Measurements from ENCODE around the gene ZNF597.

Gene ZNF597

GRCh38 chr16:3472878-3473595 lies 29.7 kb upstream of the ZNF597 start:
- Histone ChIP-seq H3K79me2 (ENCODE audit: control insufficient read depth, low read length) (peaks cover 84% of the 10 kb centered on the region), H3K27ac (ENCODE audit: low read depth, low read length) (no peak overlapping the region), H3K27me3 (ENCODE audit: control insufficient read depth, low read length) (no peaks in the 10 kb centered on the region), H4K20me1 (ENCODE audit: control insufficient read depth, insufficient read depth, low read depth, low read length) (no peaks in the 10 kb centered on the region), H3K9me3 (ENCODE audit: control insufficient read depth, insufficient read depth, low read length) (peaks cover 14% of the 10 kb centered on the region; the same call in 1 of the 2 replicates), H3K9me2 (replicated peaks; ENCODE audit: control insufficient read depth, low read length) (no peaks in the 10 kb centered on the region), H3K36me3 (ENCODE audit: control insufficient read depth, low read length) (peaks cover 15% of the 10 kb centered on the region), H3K4me3 (ENCODE audit: low read length) (no peak overlapping the region), H3F3A (ENCODE audit: control insufficient read depth, insufficient read depth) (no peaks in the 10 kb centered on the region), H3K4me2 (ENCODE audit: low read length) (no peak overlapping the region), H3K4me1 (ENCODE audit: control insufficient read depth, low read length) (no peaks in the 10 kb centered on the region)
- TF ChIP-seq CTCF (IDR thresholded peaks at IDR 0.05; ENCODE audit: low read depth, low read length, poor library complexity, severe bottlenecking) (no peak), EZH2phosphoT487 (IDR thresholded peaks at IDR 0.05; ENCODE audit: borderline replicate concordance, low read length) (no peak)

- peaks cover 95% of the 10 kb centered on the region for H3K79me2 ChIP-seq (ENCODE audit: control insufficient read depth, low read length)
- H3K9me2 ChIP-seq (replicated peaks; ENCODE audit: control insufficient read depth, low read length): no peaks in the 10 kb centered on the region
- no peaks in the 10 kb centered on the region for H3K27me3 ChIP-seq (ENCODE audit: control insufficient read depth, low read length)
- no peaks in the 10 kb centered on the region for H3K4me1 ChIP-seq (ENCODE audit: control insufficient read depth, low read length)
- peaks cover 17% of the 10 kb centered on the region; the same call in 1 of the 2 replicates for H3K9me3 ChIP-seq (ENCODE audit: control insufficient read depth, insufficient read depth, low read length)
- H4K20me1 ChIP-seq (ENCODE audit: control insufficient read depth, insufficient read depth, low read depth, low read length): no peaks in the 10 kb centered on the region
- H3K4me3 ChIP-seq (ENCODE audit: low read length): no peak overlapping the region
- no peak for TF ChIP-seq EZH2phosphoT487 (IDR thresholded peaks at IDR 0.05; ENCODE audit: borderline replicate concordance, low read length)
- no peak for TF ChIP-seq CTCF (IDR thresholded peaks at IDR 0.05; ENCODE audit: low read depth, low read length, poor library complexity, severe bottlenecking)
- no peak overlapping the region for H3K4me2 ChIP-seq (ENCODE audit: low read length)
- H3F3A ChIP-seq (ENCODE audit: control insufficient read depth, insufficient read depth): no peaks in the 10 kb centered on the region
- peaks cover 15% of the 10 kb centered on the region for H3K36me3 ChIP-seq (ENCODE audit: control insufficient read depth, low read length)
- no peak overlapping the region for H3K27ac ChIP-seq (ENCODE audit: low read depth, low read length)
These were observed 28.3 kb upstream of the ZNF597 start for GRCh38 chr16:3471518-3472176.

GRCh38 chr16:3470723-3471122 lies 27.4 kb upstream of the ZNF597 start:
- no peaks in the 10 kb centered on the region for H4K20me1 ChIP-seq (ENCODE audit: control insufficient read depth, insufficient read depth, low read depth, low read length)
- H3K4me1 ChIP-seq (ENCODE audit: control insufficient read depth, low read length): no peaks in the 10 kb centered on the region
- H3K79me2 ChIP-seq (ENCODE audit: control insufficient read depth, low read length): peaks cover 97% of the 10 kb centered on the region
- H3K27ac ChIP-seq (ENCODE audit: low read depth, low read length): no peak overlapping the region
- no peak overlapping the region for H3K4me2 ChIP-seq (ENCODE audit: low read length)
- peaks cover 23% of the 10 kb centered on the region for H3K36me3 ChIP-seq (ENCODE audit: control insufficient read depth, low read length)
- H3F3A ChIP-seq (ENCODE audit: control insufficient read depth, insufficient read depth): no peaks in the 10 kb centered on the region
- TF ChIP-seq CTCF (IDR thresholded peaks at IDR 0.05; ENCODE audit: low read depth, low read length, poor library complexity, severe bottlenecking) (no peak), EZH2phosphoT487 (IDR thresholded peaks at IDR 0.05; ENCODE audit: borderline replicate concordance, low read length) (no peak)
- H3K4me3 ChIP-seq (ENCODE audit: low read length): no peak overlapping the region
- H3K9me2 ChIP-seq (replicated peaks; ENCODE audit: control insufficient read depth, low read length): no peaks in the 10 kb centered on the region
- H3K9me3 ChIP-seq (ENCODE audit: control insufficient read depth, insufficient read depth, low read length): peaks cover 17% of the 10 kb centered on the region; the same call in 1 of the 2 replicates
- H3K27me3 ChIP-seq (ENCODE audit: control insufficient read depth, low read length): no peaks in the 10 kb centered on the region
